Body of pancreas (tissue), 4 donors: ENCODE measurements around the gene ARHGAP22. TPM values are rescaled to one million over a fixed set of nuclear protein-coding genes. Genes with fewer than 3 reads are reported as not detected.

Experiments
- ATAC-seq: fragments of 150-250 bp; one replicate; pipeline ENCODE4 v1.9.1; 2016
- DNase-seq, 4 donors: peaks; one replicate each; pipeline ENCODE4 v3.0.0-alpha.2; 2019
- H3K27ac ChIP-seq, 4 donors: fragments of 200-600 bp; sonication (generic); 1 replicate in 3 of 4; 2 replicates in 1 of 4; pipeline versions ENCODE4 v1.5.1 to v1.6.1; 2016 to 2019; ENCODE audit warnings: mild to moderate bottlenecking in 1 of 4, mixed read lengths in 1 of 4, moderate library complexity in 1 of 4
- H3K27me3 ChIP-seq, 2 donors: fragments of 200-600 bp; sonication (generic); one replicate each; pipeline ENCODE4 v1.6.0; 2016; ENCODE audit warnings: mild to moderate bottlenecking in 1 of 2
- H3K36me3 ChIP-seq, 2 donors: fragments of 200-600 bp; sonication (generic); replicated peaks in 1 of 2; 2 replicates each; pipeline ENCODE4 v1.5.1; 2016; ENCODE audit warnings: low read depth in 2 of 2; ENCODE audit not compliant: insufficient read depth in 1 of 2
- H3K4me1 ChIP-seq: fragments of 200-600 bp; sonication (generic); one replicate; pipeline ENCODE4 v1.6.0; 2016
- H3K4me3 ChIP-seq, 2 donors: fragments of 200-600 bp; sonication (generic); 1 replicate in 1 of 2; 2 replicates in 1 of 2; pipeline ENCODE4 v1.5.1; 2016 to 2019
- H3K9me3 ChIP-seq, 3 donors: fragments of 200-600 bp; sonication (generic); 1 replicate in 2 of 3; 2 replicates in 1 of 3; pipeline ENCODE4 v1.5.1; 2016
- CTCF ChIP-seq, 7 experiments: fragments of 450-650 bp in 4 of 7; fragments of 200-600 bp in 3 of 7; sonication (generic) in 3 of 7; IDR thresholded peaks; one replicate each; pipeline ENCODE4 v1.5.1; 2016 to 2019; ENCODE audit warnings: antibody characterized with exemption in 7 of 7
- POLR2A ChIP-seq, 3 donors: fragments of 450-650 bp; IDR thresholded peaks; one replicate each; pipeline ENCODE4 v1.6.1; 2016; ENCODE audit warnings: antibody characterized with exemption in 3 of 3, mild to moderate bottlenecking in 2 of 3
- WGBS, 2 donors: methylation state at CpG; one replicate each; pipeline ENCODE4 v1.1.5; 2017; 5-methylcytosine and 5-hydroxymethylcytosine counted together
- intact Hi-C: fragments of 100-400 bp; cut with DNase I; formaldehyde crosslinking; loops from one replicate; pipeline ENCODE4 v1.15.1; 2023
- total RNA-seq, 2 donors: library from RNA; depleted of rRNA; stranded (reverse); fragments of >200 nt; gene quantifications; one replicate each; pipeline ENCODE4 v1.1.0, GENCODE V29; 2016

Gene ARHGAP22
- total RNA-seq, 2 donors from 2014 or later = 1.6 to 4.6 TPM

- no peaks in the 10 kb centered on the region for H3K4me1 ChIP-seq
- 83 to 84% methylated on average over 4 of the region's 4 CpGs for WGBS, 2 donors
- no peak overlapping the region for H3K27ac ChIP-seq
- ATAC-seq (no peak), DNase-seq (no peak)
- no peak overlapping the region for H3K4me3 ChIP-seq
- no peaks in the 10 kb centered on the region for H3K27me3 ChIP-seq
- no peaks in the 10 kb centered on the region for H3K9me3 ChIP-seq
- no peak for TF ChIP-seq CTCF (IDR thresholded peaks at IDR 0.05)
- no peak for TF ChIP-seq POLR2A (IDR thresholded peaks at IDR 0.05)
- no peaks in the 10 kb centered on the region for H3K36me3 ChIP-seq
- intact Hi-C loops = no loop called here
Observed at GRCh38 chr10:48638158-48638557, 33.3 kb upstream of the ARHGAP22 start.

GRCh38 chr10:48636901-48637300, 32.0 kb upstream of the ARHGAP22 start:
- Histone ChIP-seq H3K27ac (no peak overlapping the region), H3K4me1 (no peaks in the 10 kb centered on the region), H3K36me3 (no peaks in the 10 kb centered on the region), H3K9me3 (no peaks in the 10 kb centered on the region), H3K4me3 (no peak overlapping the region), H3K27me3 (no peaks in the 10 kb centered on the region)
- TF ChIP-seq POLR2A (IDR thresholded peaks at IDR 0.05) = no peak
- no peak for DNase-seq
- intact Hi-C loops = no loop called here
- 87 to 94% methylated on average over 3 of the region's 3 CpGs for WGBS, 2 donors
- ATAC-seq = no peak

- H3K27me3 ChIP-seq = no peaks in the 10 kb centered on the region
- no peak overlapping the region for H3K4me3 ChIP-seq
- H3K27ac ChIP-seq = no peak overlapping the region
- H3K36me3 ChIP-seq = no peaks in the 10 kb centered on the region
- H3K4me1 ChIP-seq = no peaks in the 10 kb centered on the region
- DNase-seq = no peak
- ATAC-seq = no peak
- TF ChIP-seq CTCF (IDR thresholded peaks at IDR 0.05) (no peak), POLR2A (IDR thresholded peaks at IDR 0.05) (no peak)
- intact Hi-C loops = no loop called here
- WGBS, 2 donors = 44 to 57% methylated on average over 2 to 3 of the region's 3 CpGs
- H3K9me3 ChIP-seq = no peaks in the 10 kb centered on the region
Observed at GRCh38 chr10:48636231-48636630, 31.4 kb upstream of the ARHGAP22 start.

- no peak for DNase-seq
- TF ChIP-seq CTCF (IDR thresholded peaks at IDR 0.05) (no peak), POLR2A (IDR thresholded peaks at IDR 0.05) (no peak)
- H3K27ac ChIP-seq = no peak overlapping the region
- no peaks in the 10 kb centered on the region for H3K36me3 ChIP-seq
- 68 to 82% methylated on average over 6 to 8 of the region's 8 CpGs for WGBS, 2 donors
- no peak overlapping the region for H3K4me3 ChIP-seq
- intact Hi-C loops = no loop called here
- H3K27me3 ChIP-seq = no peaks in the 10 kb centered on the region
- no peaks in the 10 kb centered on the region for H3K9me3 ChIP-seq
- no peak for ATAC-seq
- H3K4me1 ChIP-seq = no peaks in the 10 kb centered on the region
Observed at GRCh38 chr10:48634984-48635557, 30.2 kb upstream of the ARHGAP22 start.

- DNase-seq (peak in 2 of 4 donors; percentile 15 to 72), ATAC-seq (no peak)
- no peaks in the 10 kb centered on the region for H3K4me1 ChIP-seq
- no peaks in the 10 kb centered on the region for H3K27me3 ChIP-seq
- peak in 1 of 3 donors; percentile 17 for TF ChIP-seq POLR2A (IDR thresholded peaks at IDR 0.05)
- TF ChIP-seq CTCF (IDR thresholded peaks at IDR 0.05) = no peak
- H3K36me3 ChIP-seq = no peaks in the 10 kb centered on the region
- intact Hi-C loops = no loop called here
- H3K9me3 ChIP-seq = no peaks in the 10 kb centered on the region
- WGBS, 2 donors = 64 to 87% methylated on average over 4 to 5 of the region's 5 CpGs
- no peak overlapping the region for H3K4me3 ChIP-seq
- H3K27ac ChIP-seq = no peak overlapping the region
Observed at GRCh38 chr10:48634198-48634983, 29.5 kb upstream of the ARHGAP22 start.
